ENCODE results near the gene CADPS. TPM values are rescaled to one million over a fixed set of nuclear protein-coding genes. Genes with fewer than 3 reads are reported as not detected.
A peak's percentile ranks its signal among the peaks of the same experiment; 100 is the strongest.

CADPS gene
- total RNA-seq, 1 experiment from 2014 or later = 0.11 TPM

DNA sequence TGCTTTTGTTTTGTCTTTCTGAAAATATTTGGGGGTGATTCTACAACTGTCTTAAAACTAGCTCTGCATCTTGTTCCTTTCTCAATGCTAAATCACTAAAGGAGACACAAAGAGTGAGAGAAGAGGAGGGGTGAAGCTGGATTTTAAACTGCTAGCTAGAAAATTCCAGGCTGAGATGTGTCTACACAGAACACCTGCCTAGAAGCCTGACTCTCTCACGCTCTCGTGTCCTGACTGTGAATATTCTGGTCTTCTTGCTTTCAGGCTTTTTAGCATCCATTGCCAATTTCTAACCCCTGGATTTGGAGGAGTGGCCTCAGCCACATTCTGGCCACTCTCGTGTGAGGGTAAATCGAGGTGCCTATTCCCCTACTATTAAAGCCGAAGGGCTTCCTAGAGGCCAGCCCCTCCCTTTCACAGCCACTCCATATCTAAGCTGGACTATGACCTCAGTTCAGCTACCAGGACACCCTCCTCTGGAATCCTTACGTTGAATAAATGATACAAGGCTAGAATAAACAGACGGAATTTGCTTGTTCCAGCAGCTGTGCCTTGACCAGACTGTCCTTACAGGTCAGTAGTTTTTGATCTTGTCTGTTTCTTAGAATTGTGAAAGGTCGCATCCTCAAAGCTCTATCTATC is 353.6 kb downstream of the CADPS start:
- no peak for DNase-seq (ENCODE audit: low read depth)

DNA sequence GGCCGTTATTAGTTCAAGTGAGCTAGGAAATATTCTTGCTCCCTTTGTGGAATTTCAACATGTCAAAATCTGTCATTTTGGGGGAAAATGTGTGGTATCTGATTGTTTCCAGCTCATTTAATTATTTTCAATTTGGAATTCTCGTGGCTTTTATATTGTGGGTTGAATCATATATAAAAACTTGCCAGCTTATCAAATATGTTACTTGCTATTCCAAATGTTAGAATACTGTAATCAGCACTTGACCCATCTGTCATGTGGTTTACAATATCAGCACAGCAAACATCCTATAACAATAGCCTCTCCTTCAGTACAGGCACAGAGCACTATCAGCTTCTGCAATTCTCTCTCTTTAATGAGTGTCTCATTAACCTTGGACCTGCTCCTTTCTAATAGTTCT is 371.7 kb downstream of the CADPS start:
- no peak for DNase-seq (ENCODE audit: low read depth)

DNA sequence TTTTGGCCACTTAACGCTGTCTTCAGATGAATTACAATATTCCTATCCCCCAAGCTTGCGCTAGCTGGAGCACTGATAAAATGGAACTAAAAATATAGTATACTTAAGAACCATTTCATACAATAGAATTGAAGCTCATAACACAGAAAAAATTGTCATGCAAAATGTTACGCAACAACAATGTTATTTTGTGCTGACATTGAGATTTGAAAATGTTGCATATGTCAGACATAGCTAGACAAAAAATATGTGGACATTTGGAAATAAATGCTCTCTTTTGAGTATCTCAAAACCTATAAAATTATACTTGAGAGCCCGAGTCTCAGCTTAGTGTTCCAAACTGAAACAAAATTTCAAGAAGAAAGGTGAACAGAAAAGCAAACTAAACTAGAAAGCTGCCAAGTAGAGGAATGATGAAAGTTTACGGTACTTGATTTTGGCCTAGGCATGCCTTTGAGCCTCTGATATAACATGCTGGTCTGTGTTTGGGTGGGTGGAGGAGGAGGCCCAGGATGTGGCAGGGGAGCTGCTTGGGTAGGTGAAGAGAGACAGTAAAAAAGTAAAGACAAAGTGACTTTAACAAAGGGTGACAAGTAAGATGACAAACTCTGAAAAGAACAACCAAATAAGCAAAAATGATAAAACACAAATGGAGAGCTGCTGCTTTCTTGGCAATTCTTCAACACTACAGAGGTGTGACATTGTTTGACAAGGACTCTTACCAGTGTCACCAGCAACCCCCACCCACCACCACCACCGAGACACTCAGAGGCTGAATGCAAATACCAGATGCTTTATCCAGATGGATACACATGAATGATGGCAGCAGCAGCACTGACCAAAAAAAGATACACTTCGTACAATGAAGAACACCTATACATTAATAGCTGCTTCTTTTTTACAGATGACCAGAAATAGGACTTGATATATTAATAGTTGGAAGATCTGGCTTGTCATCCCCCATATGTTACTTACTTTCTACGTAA is 372.6 kb downstream of the CADPS start:
- no peak for DNase-seq (ENCODE audit: low read depth)

DNA sequence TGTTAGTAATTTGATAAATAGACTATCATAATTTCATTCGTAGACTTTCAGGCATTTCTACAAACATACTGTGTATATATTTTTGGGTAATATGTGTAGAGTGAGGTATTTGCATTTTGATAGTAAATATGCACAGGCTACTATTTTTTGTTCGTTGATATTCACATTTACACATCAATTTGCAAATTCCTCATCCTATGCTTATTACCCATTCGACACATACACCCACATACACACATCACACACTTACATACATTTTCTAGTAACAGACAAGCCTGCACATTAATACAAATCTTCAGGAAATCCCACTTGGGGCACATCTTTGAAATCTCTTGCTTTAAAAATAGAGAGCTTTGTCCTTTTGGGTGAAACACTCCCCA is 373.9 kb downstream of the CADPS start:
- DNase-seq (ENCODE audit: low read depth) = no peak

DNA sequence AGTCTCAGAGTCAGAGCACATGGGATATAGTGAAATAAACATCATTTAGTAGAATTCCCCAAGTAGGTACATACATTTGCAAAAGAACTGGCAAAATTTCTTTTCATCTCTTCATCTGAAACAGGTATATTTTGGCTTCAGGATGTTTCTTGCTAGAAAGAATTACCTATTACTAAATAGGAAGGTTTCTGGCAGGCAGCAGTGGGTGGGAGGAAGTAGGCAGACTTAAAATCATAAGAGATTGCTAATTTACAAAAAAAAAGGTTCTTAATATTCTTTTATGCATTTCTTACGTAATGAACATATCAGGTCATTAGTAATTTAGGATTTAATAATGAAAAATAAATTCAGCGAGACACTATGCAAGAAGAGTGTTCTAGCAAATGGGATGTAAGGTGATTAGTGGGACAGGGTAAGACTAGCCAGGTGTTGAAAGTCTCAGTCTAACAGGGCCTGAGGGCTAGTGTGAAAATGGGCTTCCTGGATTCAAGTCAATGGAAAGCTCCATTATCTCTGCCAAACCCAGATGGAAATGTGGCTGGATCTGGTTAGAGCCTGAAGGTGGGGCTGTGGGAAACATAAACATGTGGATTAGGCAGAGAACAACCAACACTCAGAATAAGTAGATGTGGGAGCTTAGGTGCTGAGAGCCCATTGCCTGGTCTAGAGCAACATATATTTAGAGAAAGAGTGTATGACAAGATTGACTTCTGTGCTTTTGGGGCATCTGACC is 374.5 kb downstream of the CADPS start:
- DNase-seq (ENCODE audit: low read depth) = peak; percentile 1

DNA sequence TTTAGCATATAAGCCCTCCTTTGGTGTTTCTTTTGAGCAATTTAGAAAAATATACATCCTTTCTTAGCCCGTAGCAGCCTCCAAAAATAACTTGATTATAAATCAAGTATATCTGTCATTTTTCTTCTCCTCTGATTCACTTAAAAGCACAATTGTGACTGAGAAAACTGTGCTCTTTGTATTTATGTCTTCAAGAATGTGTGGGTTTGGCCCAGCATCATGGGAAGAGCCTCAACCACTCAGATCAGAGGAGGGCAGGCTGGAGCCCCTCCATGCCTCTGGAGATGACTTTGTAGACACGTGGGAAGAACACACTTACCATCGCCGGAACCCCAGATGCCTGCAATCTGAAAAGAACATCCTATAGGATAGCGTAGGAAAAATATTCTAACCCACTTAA is 378.1 kb downstream of the CADPS start:
- no peak for DNase-seq (ENCODE audit: low read depth)

DNA sequence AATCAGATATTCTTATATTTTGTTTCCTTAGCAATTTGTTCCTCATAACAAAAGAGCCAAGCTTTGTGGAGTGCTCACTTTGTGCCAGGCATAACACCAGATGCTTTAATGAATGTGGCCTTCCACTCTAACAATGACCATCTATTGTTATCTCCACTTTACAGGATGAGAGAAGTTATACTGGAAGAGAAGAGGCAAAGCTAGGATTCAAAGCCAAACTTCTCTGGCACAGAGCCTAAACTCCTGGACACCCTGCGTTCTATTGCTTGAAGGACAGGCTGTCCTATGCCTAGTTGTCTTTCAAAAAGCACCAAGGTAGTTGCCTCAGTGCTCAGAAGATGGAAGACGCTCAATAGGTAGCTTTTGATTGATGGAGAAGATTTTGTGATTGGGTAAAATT is 378.7 kb downstream of the CADPS start:
- DNase-seq (ENCODE audit: low read depth) = no peak

DNA sequence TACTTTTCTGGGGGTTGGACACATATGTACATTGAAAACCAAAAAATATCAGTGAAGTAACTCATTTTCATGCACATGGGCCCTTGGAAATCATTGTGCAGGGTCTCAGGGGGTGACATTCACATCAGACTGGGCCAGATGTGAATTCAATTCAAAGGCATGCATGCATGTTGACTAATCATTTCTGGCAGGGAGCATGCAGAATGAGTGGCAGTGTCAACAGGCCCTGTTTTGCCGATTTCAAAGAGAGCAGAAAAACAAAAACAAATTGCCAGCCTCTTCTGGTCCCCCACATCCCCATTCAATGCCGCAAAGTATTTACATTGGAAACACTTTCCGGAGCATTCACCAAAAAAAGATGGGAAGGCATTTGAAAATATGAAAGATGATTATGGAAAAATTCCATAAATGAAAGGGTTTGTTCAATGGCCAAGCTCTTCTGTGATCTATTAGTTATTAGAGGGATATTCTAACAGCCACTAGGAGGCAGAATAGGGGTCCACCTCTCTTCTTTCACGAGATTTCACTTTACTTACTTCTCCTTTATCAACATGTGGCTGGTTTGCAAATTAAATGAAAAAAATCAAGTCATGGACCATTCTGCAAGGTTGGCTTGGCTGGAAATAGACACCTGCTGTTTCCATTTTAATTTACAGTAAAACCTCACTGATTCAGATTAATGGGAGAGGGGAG is 382.0 kb downstream of the CADPS start:
- DNase-seq (ENCODE audit: low read depth) = peak; percentile 19

DNA sequence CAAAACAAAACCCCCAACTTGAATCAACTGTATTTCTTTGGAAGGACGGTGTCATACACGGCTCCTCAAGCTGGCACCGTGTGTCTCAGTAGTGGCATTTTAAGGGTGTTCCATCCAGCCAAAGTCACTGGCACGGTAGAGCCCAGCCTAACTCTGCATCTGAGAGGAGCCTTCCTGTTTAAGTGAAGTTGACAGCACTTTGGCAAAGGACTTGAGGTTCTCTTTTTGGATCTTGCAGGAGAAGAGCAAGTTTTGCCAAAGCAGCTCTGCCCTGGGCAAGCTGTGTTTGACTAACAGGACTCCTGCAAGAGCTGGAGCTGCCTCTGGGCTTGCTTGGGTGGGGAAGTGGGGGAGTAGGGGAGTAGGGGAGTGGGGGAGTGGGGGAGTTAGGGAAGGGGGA is 392.3 kb downstream of the CADPS start:
- DNase-seq (ENCODE audit: low read depth) = no peak

DNA sequence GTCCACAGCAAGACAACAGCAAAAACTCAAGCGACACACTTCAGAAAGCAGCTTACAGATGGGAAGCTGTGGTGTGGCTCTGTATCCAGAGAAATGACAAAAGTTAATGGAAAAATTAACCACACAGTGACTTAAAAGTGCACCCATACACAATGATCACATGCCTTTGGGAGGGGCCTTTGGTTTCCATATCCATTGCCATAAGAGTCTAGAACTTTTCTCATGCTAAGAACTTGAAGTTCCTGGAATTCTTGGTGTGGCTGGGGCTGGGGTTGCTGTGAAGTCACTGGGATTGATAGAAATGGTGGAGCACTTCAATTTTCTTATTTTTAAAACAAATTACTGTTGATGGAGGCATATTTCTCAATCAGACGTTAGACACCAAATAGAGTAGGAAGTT is 393.3 kb downstream of the CADPS start:
- no peak for DNase-seq (ENCODE audit: low read depth)

DNA sequence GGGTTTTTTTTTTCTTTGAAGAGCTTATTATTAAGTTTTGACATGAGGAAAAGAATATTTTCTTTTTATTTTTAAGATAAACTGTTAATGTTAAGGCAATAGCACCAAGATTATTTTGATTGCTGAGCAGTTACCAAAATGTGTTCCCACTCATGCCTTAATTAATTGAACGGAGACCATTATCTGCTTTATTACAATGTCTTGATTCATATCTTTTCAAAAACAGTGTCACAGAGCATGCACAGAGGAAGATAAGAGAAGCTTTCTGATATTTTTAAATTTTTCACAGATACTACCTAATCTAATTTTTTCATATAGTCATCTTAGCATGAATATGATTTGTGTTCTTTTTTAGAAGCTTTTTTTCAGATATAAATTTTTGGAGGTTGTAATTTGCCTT is 395.2 kb downstream of the CADPS start:
- no peak for DNase-seq (ENCODE audit: low read depth)

DNA sequence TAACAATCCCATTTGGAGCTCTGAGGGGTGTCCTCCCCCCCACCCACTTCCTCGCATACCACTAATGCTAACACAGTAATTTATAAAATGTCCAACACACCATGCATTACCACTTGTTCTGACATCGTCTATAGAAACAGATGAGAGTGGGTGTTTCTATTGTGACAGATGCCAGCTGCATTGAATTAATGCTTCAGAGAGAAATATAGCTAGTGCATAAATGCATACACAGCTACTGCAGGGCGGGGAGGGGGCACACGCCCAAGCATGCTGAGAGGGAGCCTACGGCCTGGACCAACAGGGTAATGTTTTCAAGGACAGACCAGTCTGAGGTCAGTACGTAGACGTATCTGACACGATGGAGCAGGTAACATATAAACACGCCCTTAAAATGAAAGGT is 395.9 kb downstream of the CADPS start:
- DNase-seq (ENCODE audit: low read depth) = no peak

DNA sequence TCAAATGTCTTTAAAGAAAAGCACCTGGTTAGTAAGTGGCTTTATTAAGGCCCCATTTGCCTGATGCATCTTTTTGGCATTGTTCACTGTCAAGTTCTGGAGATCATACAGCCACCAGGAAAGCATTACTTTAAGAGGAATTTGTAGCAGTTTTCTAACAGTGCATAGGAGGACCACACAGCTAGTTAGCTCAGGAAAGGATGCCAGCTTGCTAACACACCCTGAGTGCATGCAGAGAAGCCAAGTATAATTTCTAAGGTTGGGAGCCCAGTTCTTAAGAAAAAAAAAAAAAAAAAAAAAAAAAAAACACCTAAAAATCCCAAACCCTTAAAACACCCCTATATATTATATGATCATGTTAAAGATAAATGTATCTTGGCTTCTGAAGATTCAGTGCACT is 399.9 kb downstream of the CADPS start:
- no peak for DNase-seq (ENCODE audit: low read depth)

DNA sequence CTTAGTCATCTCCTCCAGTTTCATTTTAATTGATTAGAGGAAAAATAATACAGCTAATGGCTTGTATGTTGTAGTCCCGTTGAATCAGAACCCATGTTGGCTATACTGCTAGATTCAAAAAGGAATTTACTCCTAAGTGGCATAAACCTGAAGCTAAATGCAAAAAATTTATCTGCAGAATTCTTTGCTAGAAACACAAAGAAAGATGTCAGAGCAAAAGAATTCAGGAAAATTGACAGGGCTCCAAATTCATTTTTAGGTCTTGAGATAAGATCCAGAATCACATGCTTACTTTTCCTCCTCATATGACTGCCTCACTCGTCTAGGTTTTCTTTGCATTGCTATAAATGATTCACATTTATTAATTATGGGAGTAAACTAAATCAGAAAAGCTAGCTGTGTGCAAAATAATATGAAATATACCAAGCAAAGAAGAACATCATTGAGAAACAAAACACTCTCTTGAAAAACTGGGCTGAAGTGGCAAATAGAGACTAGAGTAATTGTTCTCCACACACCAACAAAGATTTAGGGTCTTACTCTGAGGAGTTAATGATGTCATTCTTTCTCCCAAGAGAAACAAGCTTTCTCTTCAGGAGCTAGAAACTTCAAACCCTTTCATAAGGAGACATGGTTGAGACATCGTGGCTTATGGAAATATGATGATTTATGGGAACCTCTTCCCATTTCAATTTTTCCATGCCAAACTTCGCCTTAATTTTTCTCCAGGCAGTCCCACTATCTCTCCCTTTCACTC is 407.1 kb downstream of the CADPS start:
- DNase-seq (ENCODE audit: low read depth) = no peak

DNA sequence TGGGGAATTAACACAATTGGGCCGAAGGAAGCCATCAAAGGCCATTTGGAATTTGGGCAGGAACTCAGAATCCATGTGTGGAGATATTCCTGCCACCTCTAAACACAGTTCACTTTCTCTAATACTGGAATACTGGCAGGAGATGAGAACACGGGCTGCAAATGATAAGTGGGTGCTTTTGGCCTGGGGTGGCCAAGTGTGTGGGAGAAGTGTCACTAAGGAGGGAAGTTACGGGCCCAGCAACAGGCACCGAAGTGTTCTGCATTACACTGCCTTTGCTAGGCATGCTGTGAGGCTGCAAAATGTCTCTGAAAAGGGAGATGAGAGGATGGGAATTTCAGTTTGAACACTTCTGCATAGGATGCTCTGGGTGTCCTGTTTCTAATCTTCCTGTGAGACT is 412.4 kb downstream of the CADPS start:
- no peak for DNase-seq (ENCODE audit: low read depth)

DNA sequence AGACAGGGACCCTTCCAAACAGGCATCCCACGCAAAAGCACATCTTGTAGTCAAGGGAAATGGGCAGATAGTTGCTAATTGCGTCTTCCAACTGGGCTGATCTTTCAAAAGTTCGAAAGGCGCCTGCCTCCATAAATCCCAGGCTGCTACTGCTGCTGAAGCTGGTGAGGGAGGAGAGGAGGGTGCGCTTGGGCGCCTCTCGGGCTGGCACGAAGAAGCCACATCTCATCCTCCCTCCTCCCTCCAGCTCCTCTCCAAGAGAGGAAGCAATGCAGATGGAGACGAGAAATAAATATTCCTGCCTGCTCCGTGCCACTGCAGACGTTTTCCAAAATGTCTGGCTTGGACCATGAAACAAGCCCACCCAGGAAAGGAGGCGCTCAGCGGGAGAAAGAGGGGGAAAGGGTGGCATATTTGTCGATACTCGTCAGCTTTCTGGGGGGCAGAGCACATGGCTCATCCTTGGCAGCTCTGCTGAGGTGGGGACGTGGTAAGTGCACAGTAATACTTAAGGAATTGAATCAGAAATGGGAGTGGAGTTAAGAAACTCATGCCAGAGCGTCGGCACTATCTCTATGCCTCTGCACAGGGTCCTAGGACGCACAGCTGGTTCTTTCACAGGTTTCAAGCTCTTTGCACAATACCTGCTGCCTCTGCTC is 413.0 kb downstream of the CADPS start:
- DNase-seq (ENCODE audit: low read depth) = no peak

DNA sequence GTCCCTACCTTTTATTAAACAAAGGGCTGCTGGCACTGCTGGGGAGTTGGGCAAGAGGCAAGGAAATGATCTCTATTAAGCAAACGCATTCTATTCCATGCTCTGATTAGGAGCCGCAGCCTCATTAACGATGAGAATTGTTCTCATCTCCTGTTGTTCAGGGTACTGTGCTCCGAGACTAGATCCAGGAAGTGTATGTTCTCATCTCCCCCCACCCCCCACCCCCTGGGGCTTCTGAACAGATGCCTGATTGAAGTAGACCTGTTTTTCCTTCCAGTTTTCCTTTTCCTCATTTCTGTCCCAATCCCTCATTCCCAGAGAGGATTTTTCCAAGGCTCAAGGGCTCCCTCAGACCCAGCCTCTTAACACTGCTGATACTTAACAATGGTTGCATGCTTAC is 420.3 kb downstream of the CADPS start:
- DNase-seq (ENCODE audit: low read depth) = no peak

DNA sequence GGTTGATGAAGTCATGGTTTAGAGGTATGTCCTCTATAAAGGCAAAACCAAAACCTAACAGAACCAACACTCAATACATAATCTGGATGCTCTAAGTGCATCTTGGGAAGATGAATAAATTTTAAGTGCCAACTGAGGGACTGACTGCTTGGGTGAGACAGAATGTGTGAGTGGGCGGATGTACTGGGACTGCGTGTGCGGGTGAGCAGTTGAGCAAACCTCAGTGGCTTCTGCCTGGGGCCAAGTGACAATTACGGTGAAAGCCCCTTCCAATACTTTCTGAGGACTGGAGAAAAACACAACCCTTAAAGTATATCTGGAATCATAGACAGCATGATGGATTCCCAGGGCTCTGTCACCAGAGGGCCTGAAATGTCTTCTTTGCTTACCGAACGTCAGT is 421.8 kb downstream of the CADPS start:
- DNase-seq (ENCODE audit: low read depth) = no peak

DNA sequence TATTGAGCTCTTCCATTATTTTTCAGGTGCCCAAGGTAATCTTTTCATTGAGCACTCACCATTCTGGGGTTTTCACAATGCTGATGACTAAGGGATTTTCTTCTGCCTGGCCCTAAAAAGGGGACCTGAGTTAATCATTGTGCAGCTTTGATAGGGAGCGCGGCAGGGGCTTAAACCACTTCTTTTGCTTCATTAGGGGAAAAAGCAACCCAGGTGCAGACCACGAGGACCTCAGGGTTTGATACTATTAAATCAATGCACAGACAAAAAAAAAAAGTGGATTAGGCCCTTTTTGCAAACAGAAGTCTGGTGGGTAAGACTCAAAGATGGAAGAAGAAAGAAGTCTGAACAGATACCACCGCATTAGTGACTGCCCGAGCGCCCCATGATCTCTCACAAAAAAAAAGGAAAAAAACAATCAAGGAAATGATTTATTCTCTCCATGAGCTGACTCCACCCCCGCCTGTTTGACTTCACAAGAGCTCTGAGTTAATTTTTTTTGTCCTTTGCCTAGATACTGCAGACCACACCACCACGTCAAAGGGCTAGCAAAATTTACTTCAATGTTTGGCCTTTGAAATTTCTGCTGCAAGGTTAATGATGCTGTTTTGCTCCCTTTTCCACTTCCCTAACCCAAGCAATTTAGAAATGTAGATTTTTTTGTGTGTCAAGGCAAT is 423.9 kb downstream of the CADPS start:
- no peak for DNase-seq (ENCODE audit: low read depth)
